HG03097 (cell line): ENCODE data around the gene SBNO2.
A peak's percentile ranks its signal among the peaks of the same experiment; 100 is the strongest.
"Not testable (repeated sequence)": the region's sequence is repeated elsewhere in the genome, so short reads cannot be mapped to it uniquely, and the experiment has no call there.

Source experiments
- ATAC-seq: cut with Tn5 transposase; IDR thresholded peaks from one replicate; pipeline ENCODE4 v1.9.1; 2021; ENCODE audit not compliant: unreplicated experiment, low FRiP score

Gene SBNO2

DNA sequence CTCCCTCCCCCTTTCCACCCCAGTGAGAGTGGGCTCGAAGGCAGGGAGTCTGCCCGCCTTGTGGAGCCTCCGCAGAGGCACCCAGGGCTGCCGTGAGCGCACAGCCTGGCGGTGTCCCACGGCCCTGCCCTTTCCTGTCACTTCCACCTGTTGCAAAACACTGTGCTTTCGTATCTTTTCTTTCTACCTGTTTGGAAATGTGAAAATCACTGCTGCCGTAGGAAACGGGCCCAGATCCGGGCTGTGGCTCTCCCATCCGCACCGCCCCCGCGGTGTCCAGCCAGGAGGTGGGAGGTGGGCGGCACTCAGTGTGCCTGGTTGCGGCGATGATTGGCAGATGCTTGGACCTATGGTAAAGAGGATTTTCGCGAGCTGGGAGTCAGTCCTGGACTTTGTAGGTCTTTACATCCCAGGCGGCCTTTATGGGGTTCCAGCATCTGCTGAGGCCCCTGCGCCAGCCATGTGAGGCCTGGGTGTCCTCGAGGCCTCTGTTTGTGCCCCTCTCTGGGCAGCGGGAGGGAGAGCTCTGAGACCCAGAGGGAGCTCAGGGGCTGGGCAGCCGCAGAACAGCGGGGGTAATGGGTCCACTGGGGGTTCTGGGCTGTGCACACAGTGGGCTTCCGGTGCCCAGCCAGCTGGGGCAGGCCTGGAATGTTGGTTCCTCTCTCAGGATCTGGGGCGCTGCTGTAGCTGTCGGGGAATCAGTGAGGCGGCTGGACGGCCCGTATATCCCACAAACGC is 37.6 kb upstream of the SBNO2 start:
- ATAC-seq: no peak

DNA sequence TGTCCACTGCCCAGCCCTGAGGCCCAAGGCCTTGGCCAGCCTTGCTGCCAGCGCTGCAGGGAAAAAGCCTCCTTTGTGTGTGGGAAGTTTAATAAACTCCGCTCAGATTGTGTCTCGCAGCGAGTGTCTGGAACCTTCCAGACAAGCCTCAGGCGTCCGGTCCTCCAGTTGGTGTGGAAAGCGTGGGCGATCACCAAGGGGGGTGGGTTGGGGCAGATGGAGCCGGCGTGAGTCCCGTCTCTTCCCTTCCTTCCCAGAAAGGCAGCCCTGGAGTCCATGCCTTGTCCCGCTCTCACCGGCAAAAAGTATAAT is 36.1 kb upstream of the SBNO2 start:
- ATAC-seq: no peak

DNA sequence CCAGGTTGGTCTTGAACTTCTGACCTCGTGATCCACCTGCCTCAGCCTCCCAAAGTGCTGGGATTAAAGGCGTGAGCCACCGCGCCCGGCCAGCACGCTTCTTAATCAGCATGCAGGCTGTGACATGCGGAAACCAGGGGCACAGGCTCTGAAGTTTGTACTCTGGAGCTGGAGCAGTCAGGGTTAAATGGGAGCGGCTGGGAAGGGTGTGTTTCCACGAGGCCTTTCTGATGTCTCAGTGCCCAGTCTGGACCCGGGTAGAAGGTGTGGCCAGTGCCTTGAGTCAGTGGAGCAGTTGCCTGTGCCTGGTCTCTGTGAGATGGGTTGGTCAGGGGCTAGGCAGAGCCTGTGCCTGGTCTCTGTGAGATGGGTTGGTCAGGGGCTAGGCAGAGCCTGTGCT is 34.8 kb upstream of the SBNO2 start:
- not testable (repeated sequence) for ATAC-seq

DNA sequence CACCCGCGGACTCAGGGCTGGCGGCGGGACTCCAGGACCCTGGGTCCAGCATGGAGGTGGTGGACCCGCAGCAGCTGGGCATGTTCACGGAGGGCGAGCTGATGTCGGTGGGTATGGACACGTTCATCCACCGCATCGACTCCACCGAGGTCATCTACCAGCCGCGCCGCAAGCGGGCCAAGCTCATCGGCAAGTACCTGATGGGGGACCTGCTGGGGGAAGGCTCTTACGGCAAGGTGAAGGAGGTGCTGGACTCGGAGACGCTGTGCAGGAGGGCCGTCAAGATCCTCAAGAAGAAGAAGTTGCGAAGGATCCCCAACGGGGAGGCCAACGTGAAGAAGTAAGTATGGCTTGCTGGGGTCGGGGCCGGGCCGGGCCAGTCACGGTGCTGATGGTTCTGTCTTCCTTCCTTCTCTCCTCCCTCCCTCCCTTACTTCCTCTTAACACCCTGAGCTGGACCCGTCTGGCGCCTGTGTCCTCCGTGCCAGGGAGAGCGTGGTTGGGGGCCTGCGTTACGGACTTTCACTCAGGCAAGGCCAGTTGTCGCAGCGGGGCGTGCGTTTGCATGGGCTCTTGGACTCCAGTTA is 32.9 kb upstream of the SBNO2 start:
- no peak for ATAC-seq

DNA sequence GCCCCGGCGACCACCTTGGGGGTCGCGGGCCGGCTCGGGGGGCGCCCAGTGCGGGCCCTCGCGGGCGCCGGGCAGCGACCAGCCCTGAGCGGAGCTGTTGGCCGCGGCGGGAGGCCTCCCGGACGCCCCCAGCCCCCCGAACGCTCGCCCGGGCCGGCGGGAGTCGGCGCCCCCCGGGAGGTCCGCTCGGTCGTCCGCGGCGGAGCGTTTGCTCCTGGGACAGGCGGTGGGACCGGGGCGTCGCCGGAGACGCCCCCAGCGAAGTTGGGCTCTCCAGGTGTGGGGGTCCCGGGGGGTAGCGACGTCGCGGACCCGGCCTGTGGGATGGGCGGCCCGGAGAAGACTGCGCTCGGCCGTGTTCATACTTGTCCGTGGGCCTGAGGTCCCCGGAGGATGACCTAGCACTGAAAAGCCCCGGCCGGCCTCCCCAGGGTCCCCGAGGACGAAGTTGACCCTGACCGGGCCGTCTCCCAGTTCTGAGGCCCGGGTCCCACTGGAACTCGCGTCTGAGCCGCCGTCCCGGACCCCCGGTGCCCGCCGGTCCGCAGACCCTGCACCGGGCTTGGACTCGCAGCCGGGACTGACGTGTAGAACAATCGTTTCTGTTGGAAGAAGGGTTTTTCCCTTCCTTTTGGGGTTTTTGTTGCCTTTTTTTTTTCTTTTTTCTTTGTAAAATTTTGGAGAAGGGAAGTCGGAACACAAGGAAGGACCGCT is 32.2 kb upstream of the SBNO2 start:
- no peak for ATAC-seq

DNA sequence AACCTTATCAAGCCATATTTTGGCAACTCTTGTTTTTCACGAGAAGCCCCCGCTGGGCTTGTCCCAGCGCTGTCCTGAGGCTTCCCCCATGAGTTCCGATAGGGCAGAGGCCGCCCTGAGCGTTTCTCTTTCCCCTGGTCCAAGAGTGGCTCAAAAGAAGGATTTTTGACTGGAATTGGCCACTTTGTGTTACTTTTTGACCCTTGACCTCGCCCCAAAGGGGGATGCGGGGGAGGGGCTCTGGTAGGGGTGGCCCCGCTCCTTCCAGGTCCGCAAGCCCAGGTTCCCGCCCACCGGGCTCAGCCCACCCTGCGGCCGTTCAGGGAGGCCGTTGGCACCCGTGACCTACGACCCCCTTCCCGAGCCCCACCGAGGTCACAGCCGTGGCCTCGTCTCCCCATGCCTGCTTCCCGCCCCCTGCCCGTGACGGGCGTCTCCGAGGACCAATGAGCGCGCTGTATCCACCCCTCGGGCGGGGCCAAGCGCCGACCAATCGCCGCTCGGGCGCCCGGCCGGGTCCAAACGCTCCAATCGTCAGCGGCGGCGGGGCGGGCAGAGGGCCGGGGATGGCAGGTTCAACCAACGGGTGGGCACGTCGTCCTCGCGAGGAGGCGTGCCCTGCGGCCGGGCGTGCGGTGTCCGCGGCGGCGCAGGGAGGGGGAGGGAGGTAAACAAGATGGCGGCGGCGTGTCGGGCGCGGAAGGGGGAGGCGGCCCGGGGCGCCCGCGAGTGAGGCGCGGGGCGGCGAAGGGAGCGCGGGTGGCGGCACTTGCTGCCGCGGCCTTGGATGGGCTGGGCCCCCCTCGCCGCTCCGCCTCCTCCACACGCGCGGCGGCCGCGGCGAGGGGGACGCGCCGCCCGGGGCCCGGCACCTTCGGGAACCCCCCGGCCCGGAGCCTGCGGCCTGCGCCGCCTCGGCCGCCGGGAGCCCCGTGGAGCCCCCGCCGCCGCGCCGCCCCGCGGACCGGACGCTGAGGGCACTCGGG is 31.3 kb upstream of the SBNO2 start, which contains the start of gene STK11:
TSS of gene STK11 (plus strand) at position 665 of the 986 bp plus-strand sequence. CDS start 1,136 bp downstream, outside the sequence.
- ATAC-seq: peak; percentile 67

DNA sequence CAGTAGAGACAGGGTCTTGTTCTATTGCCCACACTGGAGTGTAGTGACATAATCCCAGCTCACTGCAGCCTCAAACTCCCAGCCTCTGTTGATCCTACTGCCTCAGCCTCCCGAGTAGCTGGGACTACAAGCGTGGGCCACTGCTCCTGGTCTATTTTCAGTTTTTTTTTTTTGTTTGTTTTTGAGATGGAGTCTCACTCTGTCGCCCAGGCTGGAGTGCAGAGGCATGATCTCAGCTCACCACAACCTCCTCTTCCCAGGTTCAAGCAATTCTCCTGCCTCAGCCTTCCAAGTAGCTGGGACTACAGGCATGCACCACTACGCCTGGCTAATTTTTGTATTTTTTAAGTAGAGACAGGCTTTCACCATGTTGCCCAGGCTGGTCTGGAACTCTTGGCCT is 26.5 kb upstream of the SBNO2 start:
- ATAC-seq: not testable (repeated sequence)

DNA sequence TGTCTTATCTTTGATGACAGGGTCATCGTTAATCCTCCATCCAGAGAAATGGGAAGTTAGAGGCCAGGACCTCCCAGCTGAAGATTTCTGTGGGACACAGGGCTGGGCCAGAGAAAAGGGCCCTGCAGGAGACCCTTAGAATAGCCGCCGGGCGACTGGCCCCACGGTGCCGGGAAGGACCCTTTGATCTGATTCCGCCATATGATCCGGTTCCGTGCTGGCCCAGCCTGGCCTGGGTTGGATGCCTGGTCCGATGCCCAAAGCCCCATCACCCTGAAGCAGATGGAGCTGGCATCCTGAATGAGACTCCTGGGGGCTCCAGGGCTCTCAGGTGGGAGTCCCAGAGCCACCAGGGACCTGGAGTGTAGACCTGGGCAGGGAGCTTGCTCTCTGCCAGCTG is 25.5 kb upstream of the SBNO2 start:
- no peak for ATAC-seq

DNA sequence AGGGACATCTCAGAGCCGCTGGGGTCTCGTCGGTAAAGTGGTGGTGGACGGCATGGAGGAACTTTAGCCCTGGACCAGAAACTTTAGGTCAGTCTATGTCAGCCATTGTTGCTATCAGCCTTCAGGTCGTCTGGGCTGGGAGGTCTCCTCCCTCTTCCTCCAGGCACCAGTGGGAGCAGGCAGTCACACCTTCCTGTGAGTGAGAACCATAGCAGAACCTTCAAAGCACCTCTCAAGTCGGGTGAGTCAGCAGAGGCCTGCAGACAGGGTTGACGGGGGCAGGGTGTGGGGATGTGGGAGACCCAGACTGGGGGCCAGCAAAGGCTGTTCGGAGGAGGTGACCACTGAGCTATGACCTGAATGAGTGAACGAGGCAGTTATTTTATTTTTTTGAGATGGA is 15.4 kb upstream of the SBNO2 start:
- ATAC-seq: no peak

DNA sequence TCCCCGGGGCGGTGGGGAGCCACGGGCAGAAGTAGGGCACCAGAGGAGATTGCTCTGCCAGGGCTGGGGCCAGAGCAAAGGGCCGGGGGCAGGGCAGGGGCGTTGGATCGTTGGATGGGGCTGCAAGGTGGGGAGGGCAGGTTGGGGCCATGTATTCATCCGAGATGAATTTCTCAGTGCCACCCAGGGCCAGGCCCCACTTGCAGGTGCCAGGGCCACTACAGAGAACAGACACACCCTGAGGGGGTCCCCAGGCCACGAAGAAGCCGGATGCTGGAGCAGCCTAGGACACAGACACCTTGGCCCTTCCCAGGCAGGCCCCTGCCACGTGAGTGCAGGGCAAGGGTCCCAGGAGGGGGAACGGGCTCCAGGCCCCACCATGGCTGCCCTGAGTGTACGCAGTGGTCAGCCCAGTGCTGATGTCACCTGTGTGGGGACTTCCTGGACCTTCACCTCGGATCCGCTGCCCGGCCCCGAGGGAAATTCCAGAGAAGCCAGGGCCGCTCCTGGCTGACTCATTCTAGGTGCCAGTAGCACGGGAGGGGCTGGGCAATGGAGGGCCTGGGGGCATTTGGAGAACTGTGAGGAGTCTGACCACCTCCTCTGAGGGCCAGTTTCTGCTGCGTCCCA is 9.6 kb upstream of the SBNO2 start:
- no peak for ATAC-seq

DNA sequence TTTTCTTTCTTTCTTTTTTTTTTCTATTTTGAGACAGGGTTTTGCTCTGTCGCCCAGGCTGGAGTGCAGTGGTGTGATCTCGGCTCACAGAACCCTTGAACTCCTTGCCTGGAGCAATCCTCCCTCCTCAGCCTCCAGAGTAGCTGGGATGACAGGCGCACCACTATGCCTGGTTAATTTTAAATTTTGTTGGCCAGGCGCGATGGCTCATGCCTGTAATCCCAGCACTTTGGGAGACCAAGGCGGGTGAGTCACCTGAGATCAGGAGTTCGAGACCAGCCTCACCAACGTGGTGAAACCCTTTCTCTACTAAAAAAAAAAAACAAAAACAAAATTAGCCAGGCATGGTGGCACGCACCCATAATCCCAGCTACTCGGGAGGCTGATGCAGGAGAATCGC is 8.7 kb upstream of the SBNO2 start:
- no peak for ATAC-seq

DNA sequence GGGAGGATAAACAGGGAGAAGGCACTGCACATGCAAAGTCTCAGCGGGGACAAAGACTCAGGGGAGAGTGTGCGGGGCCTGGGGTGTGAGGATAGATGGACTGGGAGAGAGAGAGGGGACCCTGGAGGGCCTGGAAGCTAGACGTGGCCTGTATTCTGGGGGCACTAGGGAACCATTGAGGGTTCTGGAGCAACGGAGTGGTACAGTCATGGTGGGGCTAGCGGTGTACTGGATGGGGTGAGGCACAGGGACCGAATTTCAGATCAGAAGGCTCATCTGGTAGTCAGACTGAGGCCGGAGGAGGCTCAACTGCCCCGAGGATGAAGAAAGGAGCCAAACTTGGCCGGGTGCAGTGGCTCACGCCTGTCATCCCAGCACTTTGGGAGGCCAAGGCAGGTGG is 8.0 kb upstream of the SBNO2 start:
- no peak for ATAC-seq

DNA sequence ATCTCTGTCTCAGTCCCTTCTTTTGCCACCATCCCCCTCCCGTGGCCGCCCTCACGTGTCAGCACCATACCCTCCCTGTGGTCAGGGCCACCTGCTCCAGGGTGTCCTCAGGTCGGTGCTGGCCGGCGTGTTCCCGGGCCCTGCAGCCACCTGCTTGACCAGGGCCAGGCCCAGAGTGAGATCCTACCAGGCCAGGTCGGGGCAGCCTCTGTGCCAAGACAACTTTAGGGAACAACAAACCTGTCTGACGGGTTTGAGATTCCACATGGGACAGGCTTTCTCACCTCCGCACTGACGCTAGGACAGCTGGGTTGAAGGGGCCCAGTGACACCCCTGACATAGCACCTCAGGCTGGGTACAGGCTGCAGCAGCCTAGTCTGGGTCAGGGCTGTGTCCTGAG is 7.5 kb upstream of the SBNO2 start:
- ATAC-seq: no peak

DNA sequence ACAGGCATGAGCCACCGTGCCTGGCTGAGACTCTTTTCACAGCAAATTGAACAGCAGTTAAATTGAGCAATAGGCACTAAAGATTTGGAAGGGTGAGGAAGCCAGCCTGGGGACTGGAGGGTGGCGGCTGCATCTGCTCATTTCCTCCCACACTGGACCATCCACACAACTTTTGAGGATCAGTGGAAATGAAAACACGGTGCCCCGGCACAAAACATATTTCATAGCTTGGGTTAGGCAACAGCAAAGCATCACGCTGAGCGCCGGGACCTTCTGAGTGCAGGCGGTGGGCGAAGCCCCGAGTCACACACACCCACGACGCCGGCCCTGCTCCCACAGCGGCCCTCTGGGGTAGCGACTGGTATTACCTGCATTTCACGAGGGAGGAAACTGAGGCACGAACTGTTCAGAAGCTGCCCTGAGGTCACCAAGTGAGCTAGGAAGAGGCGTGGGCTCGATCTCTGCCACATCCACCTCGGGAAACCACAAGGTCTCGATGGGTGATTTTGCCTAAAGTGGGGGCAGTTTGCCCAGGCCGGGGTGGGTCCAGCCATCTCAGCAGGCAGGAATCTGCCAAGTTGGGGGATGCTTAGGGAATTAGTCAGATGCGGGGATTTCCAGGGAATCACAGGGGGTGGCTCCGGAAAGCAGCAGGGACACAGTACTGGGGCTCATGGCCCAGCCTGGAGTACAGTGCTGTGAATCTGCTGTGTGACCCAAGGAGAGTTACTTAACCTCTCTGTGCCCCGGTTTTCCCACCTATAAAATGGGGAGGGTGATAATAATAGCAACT is 3.5 kb upstream of the SBNO2 start:
- ATAC-seq: no peak

DNA sequence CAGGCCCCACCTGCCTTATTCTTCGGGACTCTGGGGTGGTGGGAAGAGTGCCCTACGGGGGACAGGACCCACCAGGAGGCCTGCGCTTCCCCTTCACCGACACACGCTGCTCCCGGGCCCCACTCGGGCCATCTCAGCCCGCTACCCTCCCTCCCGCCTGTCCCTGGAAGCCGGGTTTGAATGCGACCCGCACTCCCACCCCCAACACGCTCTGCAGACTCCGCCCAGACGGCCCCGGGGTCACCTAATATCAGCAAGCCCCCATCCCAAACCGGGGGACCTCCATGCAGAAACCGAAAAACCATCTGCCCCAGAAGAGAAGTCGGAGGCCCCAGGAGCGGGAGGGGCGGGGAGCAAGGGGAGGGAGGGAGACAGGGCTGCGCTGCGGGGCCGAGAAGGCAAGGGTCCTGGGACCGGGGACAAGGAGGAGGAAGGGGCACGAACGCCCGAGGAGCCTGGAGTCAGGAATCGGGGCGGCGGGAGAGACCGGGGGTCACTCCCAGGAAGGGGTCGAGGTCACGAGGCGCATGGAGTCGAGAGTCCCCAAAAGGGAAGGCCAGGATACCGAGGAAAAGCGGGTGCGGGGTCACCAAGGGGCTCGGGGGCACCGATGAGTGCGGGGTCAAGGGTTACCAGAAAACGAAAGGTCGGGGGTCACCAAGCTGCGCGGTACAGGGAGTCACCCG is 766 bp downstream of the SBNO2 start:
- ATAC-seq: no peak

DNA sequence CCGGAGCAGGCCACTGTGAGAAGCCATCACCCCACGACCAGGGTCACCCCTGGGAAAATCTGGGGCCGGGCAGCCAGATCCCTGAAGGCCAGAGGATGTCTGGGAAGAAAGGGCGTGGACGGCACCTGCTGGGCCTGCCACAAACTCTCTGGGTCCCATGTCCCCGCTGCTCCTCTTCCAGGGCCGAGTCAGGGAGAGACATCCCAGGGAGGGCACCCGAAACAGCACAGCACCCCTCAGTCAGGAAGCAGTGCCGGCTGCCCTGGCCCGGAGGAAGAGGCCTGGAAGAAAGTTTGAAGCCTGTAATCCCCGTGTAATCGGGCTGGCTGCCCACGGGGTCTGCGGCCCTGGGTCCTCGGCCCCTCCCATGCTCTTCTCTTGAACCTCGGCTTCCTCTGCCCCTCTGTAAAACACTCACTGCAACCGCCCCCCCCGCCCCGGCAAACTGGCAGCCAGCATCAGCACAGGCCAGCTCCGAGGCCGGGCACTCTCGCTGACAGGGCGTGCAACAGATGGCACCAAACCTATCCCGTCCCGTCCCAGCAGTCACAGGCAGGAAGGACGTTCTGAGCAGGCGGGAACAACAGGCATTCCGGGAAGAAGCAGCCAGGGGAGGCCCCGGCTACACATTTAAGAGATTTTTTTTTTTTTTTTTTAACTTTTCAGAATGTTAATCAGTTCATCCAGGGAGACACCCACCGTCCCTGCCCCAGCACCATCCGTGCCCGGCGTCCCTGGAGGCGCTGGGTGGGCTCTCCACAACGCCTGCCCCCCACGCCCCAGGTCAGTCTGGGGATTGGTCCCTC is 1.5 kb downstream of the SBNO2 start:
- ATAC-seq: no peak

DNA sequence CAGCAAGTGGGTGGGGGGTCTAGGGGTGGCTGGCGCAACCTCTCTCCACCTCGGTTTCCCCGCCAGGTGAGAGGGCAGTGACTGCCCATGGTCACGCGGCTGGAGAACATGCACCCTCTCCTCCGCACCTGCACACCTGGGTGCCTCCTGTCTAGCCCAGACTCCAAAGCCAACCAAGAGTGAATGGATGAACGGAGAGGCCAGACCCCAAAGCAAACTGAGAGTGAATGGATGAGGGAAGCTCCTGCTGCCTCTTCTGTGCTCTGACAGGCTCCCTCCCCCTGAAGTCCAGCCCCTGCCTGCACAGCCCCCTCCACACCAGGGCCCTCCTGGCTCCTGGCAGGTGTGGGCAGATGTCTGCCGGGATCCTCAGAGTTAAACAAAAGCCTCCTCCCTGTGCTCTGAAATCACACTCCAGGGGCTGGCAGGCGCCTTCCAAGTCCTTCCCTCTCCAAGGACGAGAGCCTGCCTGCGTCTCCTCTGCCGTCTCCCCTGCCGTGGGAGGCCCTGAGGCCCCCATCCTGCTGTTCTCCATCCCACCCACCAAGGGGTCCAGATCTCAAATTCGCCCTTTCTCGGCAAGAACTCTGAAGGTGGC is 2.2 kb downstream of the SBNO2 start:
- ATAC-seq: no peak
